SU-DHL-6 (cell line): ENCODE results near the gene ZNF814.

Source experiments
- H2AFZ ChIP-seq: fragments of 200-600 bp; sonication (generic); 2 replicates; pipeline ENCODE4 v1.6.1; 2014; ENCODE audit warnings: low read depth, mild to moderate bottlenecking, moderate library complexity, mixed read lengths, antibody characterized with exemption, low read length; ENCODE audit not compliant: severe bottlenecking
- H3F3A ChIP-seq: fragments of 200-600 bp; shearing (Covaris generic); 2 replicates; pipeline ENCODE4 v1.6.0; 2016; ENCODE audit warnings: antibody characterized with exemption, mild to moderate bottlenecking; ENCODE audit not compliant: insufficient read depth
- H3K27ac ChIP-seq: fragments of 200-600 bp; sonication (generic); 2 replicates; pipeline ENCODE4 v1.5.1; 2016; ENCODE audit warnings: low read depth, mild to moderate bottlenecking, low read length, moderate library complexity, mixed read lengths
- H3K27me3 ChIP-seq: fragments of 200-600 bp; sonication (generic), shearing (Covaris generic); 2 replicates; pipeline ENCODE4 v1.6.0; 2014; ENCODE audit warnings: mild to moderate bottlenecking, low read length
- H3K36me3 ChIP-seq: fragments of 200-600 bp; sonication (generic); 2 replicates; pipeline ENCODE4 v1.6.1; 2014; ENCODE audit warnings: mild to moderate bottlenecking, low read length, mixed read lengths
- H3K4me2 ChIP-seq: fragments of 300-600, 200-600 bp; shearing (Covaris generic), sonication (generic); 2 replicates; pipeline ENCODE4 v1.6.0; 2014; ENCODE audit warnings: low read length, low read depth, mild to moderate bottlenecking; ENCODE audit not compliant: poor library complexity, severe bottlenecking
- H3K4me3 ChIP-seq: fragments of 200-600 bp; sonication (generic); 2 replicates; pipeline ENCODE4 v1.5.1; 2014; ENCODE audit warnings: antibody characterized with exemption, low read length, mild to moderate bottlenecking, mixed read lengths; ENCODE audit not compliant: insufficient read depth, poor library complexity, severe bottlenecking
- H3K79me2 ChIP-seq: fragments of 200-600 bp; sonication (generic); 2 replicates; pipeline ENCODE4 v1.6.1; 2014; ENCODE audit warnings: mild to moderate bottlenecking, low read length, moderate library complexity; ENCODE audit not compliant: insufficient read depth
- H3K9ac ChIP-seq: fragments of 200-600 bp; sonication (generic); 2 replicates; pipeline ENCODE4 v1.7.0; 2014; ENCODE audit warnings: mild to moderate bottlenecking, low read length
- H3K9me2 ChIP-seq: fragments of 200-600 bp; sonication (generic); replicated peaks from 2 replicates; pipeline ENCODE4 v1.6.1; 2014; ENCODE audit warnings: low read length; ENCODE audit not compliant: insufficient read depth
- H3K9me3 ChIP-seq: fragments of 200-600 bp; sonication (generic); 2 replicates; pipeline ENCODE4 v1.6.1; 2014; ENCODE audit warnings: low read length, mixed read lengths; ENCODE audit not compliant: insufficient read depth
- H4K20me1 ChIP-seq: fragments of 200-600 bp; sonication (generic); 2 replicates; pipeline ENCODE4 v1.6.1; 2014; ENCODE audit warnings: low read depth, mild to moderate bottlenecking, antibody characterized with exemption, low read length, moderate library complexity, mixed read lengths
- EZH2phosphoT487 ChIP-seq: fragments of 200-600 bp; sonication (generic), shearing (Covaris generic); conservative IDR thresholded peaks from 2 replicates; pipeline ENCODE4 v1.6.1; 2018; ENCODE audit warnings: mild to moderate bottlenecking, antibody characterized with exemption, low read length, moderate library complexity, mixed read lengths
- TF ChIP-seq, protein P1 (sequence below): fragments of 200-600 bp; sonication (generic); IDR thresholded peaks from one replicate; pipeline ENCODE4 v1.5.1; 2017; ENCODE audit warnings: antibody characterized with exemption, mild to moderate bottlenecking, low read length, moderate library complexity; ENCODE audit not compliant: insufficient read depth, poor library complexity, severe bottlenecking

ZNF814 gene

DNA sequence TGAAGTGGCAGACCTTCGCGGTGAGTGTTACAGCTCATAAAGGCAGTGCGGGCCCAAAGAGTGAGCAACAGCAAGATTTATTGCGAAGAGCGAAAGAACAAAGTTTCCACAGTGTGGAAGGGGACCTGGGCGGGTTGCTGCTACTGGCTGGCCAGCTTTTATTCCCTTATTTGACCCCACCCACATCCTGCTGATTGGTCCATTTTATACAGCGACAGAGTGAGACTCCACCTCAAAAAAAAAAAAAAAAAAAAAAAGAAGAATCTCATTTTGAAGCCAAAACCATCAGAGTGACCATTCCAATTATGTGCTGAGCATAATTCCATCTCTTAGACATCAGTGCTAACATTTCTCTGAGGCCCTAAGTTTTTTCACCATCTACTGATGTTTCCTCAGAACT lies 72.2 kb downstream of the ZNF814 start:
- no peak overlapping the region for H3K4me2 ChIP-seq
- TF ChIP-seq, protein P1, sequence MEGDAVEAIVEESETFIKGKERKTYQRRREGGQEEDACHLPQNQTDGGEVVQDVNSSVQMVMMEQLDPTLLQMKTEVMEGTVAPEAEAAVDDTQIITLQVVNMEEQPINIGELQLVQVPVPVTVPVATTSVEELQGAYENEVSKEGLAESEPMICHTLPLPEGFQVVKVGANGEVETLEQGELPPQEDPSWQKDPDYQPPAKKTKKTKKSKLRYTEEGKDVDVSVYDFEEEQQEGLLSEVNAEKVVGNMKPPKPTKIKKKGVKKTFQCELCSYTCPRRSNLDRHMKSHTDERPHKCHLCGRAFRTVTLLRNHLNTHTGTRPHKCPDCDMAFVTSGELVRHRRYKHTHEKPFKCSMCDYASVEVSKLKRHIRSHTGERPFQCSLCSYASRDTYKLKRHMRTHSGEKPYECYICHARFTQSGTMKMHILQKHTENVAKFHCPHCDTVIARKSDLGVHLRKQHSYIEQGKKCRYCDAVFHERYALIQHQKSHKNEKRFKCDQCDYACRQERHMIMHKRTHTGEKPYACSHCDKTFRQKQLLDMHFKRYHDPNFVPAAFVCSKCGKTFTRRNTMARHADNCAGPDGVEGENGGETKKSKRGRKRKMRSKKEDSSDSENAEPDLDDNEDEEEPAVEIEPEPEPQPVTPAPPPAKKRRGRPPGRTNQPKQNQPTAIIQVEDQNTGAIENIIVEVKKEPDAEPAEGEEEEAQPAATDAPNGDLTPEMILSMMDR = no peak
- TF ChIP-seq EZH2phosphoT487 = no peak
- H3K9me2 ChIP-seq = no peaks in the 10 kb centered on the region
- H3K36me3 ChIP-seq = no peaks in the 10 kb centered on the region
- H3K9me3 ChIP-seq = no peaks in the 10 kb centered on the region
- 0 out of 2 replicates have a peak, but pooled peaks cover 4% of the 10 kb centered on the region for H3F3A ChIP-seq
- H3K27ac ChIP-seq = no peak overlapping the region
- H3K27me3 ChIP-seq = no peaks in the 10 kb centered on the region
- H3K79me2 ChIP-seq = peaks cover 45% of the 10 kb centered on the region
- no peak overlapping the region for H3K4me3 ChIP-seq
- no peak overlapping the region for H2AFZ ChIP-seq
- H3K9ac ChIP-seq = no peak overlapping the region
- no peaks in the 10 kb centered on the region for H4K20me1 ChIP-seq

- Histone ChIP-seq H2AFZ (peak overlapping the region; percentile 52), H3K4me2 (peak overlapping the region; percentile 95), H3K4me3 (peak overlapping the region; percentile 84), H4K20me1 (no peaks in the 10 kb centered on the region), H3K79me2 (peaks cover 35% of the 10 kb centered on the region), H3K36me3 (no peaks in the 10 kb centered on the region), H3K9ac (peak overlapping the region; percentile 92), H3K27ac (no peak overlapping the region), H3K9me3 (no peaks in the 10 kb centered on the region), H3K9me2 (no peaks in the 10 kb centered on the region), H3F3A (0 out of 2 replicates have a peak, but pooled peaks cover 4% of the 10 kb centered on the region), H3K27me3 (no peaks in the 10 kb centered on the region)
- TF ChIP-seq EZH2phosphoT487 = no peak
- TF ChIP-seq, protein P1 = no peak
These were observed 73.4 kb downstream of the ZNF814 start for GRCh38 chr19:57815247-57816075.

- no peaks in the 10 kb centered on the region for H3K27me3 ChIP-seq
- 0 out of 2 replicates have a peak, but pooled peaks cover 4% of the 10 kb centered on the region for H3F3A ChIP-seq
- TF ChIP-seq EZH2phosphoT487 = no peak
- TF ChIP-seq, protein P1 = no peak
- 0 out of 2 replicates have a peak within 1 kb of the TSS, but pooled peaks have one; percentile 1 for H3K27ac ChIP-seq
- no peaks in the 10 kb centered on the region for H3K9me3 ChIP-seq
- H3K79me2 ChIP-seq = peaks cover 33% of the 10 kb centered on the region
- peak within 1 kb of the TSS; percentile 92 for H3K9ac ChIP-seq
- H3K9me2 ChIP-seq = no peaks in the 10 kb centered on the region
- no peaks in the 10 kb centered on the region for H4K20me1 ChIP-seq
- peak within 1 kb of the TSS; percentile 84 for H3K4me3 ChIP-seq
- H3K4me2 ChIP-seq = peak within 1 kb of the TSS; percentile 95
- H3K36me3 ChIP-seq = no peaks in the 10 kb centered on the region
- H2AFZ ChIP-seq = peak within 1 kb of the TSS; percentile 76
These were observed 74.2 kb downstream of the ZNF814 start, which contains the start of gene ZNF552 for GRCh38 chr19:57814505-57815246. ZNF552 (minus strand) TSS chr19:57814913; CDS start chr19:57814743, 170 bp downstream.
